Right forelimb (tissue), 1 donor: Measurements from ENCODE around the gene MIS18A.
"Not testable (repeated sequence)": the region's sequence is repeated elsewhere in the genome, so short reads cannot be mapped to it uniquely, and the experiment has no call there.

Source experiments
- DNase-seq: peaks from one replicate; pipeline ENCODE4 v3.0.0-alpha.2; 2018

MIS18A gene

DNA sequence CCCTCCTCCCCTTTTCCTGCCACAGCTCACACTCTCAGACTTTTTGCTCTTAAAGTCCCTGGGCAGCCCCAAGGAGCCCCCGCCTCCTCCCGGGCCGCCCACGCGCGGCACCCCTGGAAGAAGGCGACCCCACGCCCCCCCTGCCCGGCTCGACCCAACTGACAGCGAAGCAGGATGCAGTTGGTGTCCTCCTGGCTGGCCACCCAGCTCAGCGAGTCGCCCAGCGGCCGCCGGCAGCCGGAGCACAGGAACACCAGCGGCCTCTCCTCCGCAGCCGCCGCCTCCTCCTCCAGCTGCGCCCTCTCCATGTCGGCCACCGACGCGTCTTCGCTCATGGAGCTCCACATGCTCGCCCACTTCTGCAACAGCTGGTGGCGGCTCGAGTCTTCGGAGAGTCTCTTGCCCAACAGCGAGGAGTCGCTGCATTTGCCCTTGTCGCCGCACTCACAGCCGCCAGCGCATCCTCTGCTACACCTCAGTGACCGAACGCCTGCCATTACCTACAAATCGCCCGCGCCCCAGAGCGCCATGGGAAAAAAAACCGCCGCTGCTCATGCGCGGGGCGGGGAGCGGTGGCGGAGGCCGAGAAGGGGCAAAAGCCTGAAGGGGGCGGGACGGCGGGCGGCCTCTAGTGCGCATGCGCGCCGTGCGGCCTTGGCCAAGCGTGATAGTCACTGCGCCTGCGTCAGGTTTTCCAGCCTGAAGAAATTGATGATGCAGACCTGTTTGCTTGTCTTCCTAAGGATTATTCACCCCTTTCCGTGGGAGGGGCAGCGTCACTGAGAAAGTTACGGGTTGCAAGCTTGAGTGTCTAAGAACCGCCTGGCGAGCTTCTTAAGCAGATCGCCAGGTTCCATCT lies at the start of gene MIS18A:
TSS of gene MIS18A (minus strand) at position 532 of the 859 bp plus-strand sequence. CDS start at position 497, 35 bp downstream.
- DNase-seq, result peak; percentile 98

GRCh38 chr21:32328595-32328994 lies 49.7 kb upstream of the MIS18A start:
- DNase-seq, result no peak

- DNase-seq, result no peak
Measured at GRCh38 chr21:32325706-32326105, 46.9 kb upstream of the MIS18A start.

DNA sequence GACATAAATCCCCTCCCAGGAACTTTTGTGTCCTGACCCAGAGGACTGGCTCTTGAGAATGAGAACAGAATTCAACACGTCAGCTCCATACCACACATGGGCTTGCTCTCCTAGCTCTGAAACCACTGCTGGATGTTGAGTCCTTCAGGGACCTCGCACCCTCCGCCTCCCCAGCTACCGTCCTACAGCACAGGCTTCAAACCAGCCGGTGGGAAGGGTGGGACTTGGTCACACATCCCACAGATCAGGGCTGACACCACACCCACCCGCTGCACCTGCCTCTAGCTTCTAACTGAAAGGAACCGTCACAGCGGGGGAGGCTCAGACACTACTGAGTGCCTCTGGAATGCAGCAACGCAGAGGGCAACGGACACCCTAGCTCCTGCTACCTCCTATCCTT lies 43.8 kb upstream of the MIS18A start:
- DNase-seq, result no peak

GRCh38 chr21:32322103-32322502 lies 43.3 kb upstream of the MIS18A start:
- DNase-seq, result no peak

DNA sequence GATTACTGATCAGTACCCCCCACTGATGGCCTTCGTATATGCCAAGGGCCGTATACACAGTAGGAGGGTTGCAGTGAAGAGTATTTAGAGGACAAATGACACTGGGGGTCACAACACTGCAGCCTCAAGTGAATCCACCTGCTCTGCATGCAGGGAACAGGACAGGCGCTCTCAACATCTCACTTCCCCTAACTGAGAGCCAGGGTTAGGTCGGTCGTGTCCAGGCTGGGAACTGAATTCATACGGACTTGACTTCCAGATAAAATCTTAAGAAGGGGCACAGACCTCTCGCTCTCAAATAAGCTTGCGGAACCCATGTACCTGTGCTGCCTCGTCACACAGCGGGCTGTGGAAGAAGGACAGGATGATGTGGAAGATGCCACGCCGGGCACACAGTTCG lies 42.6 kb upstream of the MIS18A start:
- no peak for DNase-seq

- DNase-seq, result no peak
Measured at GRCh38 chr21:32320726-32321125, 41.9 kb upstream of the MIS18A start.

- DNase-seq, result no peak
Measured at GRCh38 chr21:32320059-32320458, 41.2 kb upstream of the MIS18A start.

- DNase-seq, result no peak
Measured at GRCh38 chr21:32319012-32319411, 40.2 kb upstream of the MIS18A start.

DNA sequence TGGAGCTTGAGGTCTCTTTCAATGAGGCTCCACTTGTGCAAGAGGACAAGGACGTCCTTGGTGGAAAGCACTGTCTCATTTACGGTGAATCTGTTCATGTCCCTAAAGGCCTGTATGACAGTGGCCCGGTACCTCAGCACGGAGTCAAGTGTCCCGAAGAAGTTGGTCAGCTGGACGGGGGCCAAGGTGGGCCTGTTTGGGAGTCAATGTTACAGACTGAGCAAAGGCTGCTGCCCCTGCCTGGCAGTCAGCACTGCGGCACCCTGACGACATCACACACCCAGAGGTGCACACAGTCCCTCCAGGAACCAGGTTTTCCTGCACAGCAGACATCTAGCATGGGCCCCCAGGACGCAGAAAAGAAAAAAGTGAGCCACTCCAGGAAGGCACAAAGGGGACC lies 38.9 kb upstream of the MIS18A start:
- DNase-seq, result no peak

GRCh38 chr21:32316361-32317215 lies 37.7 kb upstream of the MIS18A start:
- no peak for DNase-seq

DNA sequence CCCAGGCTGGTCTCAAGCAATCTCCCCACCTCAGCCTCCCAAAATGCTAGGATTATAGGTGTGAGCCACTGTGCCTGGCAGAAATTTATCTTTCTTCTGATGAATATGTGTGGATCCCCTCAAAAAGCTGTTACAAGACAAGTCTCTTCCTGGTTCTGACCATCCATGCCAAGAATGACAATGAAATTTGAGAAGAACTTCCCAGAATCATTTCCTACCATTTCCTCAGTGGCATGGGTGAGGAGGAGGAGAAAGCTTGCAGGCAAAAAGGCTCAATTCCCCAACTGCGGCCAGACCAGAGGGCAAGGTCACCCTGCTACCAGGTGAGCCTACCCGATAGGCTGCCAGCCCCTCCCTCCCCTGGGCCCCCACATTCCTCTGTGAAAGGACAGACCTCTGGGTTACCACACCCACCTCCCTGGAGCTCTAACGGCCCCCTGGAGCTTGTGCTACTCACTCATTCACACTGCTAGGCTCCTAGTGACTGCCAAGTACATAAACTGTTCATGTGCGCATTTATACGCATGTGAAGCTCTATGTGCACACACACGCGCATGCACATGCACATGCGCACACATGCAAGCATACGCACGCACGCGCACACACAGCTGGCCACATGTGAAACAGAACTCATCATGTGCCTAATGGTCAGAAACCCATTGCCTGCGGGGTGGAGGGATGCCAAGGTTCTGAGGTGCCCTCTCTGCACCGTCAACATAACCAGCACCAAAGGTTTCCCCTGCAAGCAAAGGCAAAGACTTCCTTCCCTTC lies 36.8 kb upstream of the MIS18A start:
- no peak for DNase-seq

GRCh38 chr21:32314806-32315205 lies 36.0 kb upstream of the MIS18A start:
- DNase-seq, result no peak

DNA sequence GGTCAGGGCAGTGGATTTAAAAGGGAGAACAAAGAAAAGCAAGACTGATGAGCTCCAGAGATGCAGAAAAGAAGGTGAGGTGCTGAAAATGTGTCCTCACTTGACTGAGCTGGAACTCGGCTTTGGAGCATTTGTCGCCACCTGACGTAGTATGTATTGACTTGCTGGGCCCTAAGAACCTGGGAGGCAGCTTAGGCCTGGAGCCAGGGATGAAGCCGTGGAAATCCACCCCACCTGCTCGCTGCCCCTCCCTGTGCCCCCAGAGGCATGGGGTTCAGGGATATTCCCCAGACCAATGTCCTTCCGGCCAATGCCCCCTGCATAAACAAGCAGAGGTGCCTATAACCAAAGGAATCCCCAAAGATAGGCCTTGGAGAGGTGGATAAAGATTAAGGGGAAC lies 34.1 kb upstream of the MIS18A start:
- no peak for DNase-seq

GRCh38 chr21:32312326-32312725 lies 33.5 kb upstream of the MIS18A start:
- DNase-seq, result no peak

- DNase-seq, result no peak
Measured at GRCh38 chr21:32311621-32312020, 32.8 kb upstream of the MIS18A start.

DNA sequence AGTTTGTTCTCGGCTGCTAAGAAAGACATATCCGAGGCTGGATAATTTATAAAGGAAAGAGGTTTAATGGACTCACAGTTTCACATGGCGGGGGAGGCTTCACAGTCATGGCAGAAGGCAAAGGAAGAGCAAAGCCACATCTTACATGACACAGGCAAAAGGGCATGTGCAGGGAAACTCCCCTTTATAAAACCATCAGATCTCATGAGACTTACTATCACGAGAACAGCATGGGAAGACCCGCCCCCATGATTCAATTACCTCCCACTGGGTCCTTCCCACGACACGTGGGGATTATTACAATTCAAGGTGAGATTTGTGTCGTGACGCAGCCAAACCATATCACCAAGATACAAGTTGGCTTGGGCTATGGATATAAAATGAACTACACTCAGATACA lies 32.1 kb upstream of the MIS18A start:
- DNase-seq, result not testable (repeated sequence)

DNA sequence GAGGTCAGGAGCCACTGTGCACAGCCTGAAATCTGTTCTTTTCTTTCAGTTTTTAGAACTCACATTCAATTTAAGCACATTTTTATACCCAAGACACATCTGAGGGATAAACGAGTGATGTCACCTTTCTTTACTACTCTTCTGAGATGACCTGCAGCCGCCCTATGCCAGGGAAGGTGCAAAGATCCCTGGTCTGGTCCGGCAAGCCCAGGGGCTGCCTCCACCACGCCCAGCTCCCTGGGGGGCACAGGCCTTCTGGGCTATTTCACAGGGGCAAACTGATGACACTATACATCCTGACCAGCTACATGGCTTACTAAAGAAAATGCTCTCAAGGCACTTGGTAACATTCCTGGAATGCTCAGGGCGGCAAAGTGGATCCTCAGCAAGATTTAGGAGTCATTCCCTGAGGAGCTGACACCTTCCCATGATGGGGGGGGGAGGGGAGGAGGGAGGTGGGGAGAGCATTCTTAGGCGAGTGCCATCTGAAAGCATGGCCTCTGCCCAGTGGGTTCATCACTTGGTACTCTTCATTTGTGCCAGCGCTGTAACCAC lies 31.1 kb upstream of the MIS18A start:
- no peak for DNase-seq

GRCh38 chr21:32308696-32309095 lies 29.8 kb upstream of the MIS18A start:
- DNase-seq, result no peak

DNA sequence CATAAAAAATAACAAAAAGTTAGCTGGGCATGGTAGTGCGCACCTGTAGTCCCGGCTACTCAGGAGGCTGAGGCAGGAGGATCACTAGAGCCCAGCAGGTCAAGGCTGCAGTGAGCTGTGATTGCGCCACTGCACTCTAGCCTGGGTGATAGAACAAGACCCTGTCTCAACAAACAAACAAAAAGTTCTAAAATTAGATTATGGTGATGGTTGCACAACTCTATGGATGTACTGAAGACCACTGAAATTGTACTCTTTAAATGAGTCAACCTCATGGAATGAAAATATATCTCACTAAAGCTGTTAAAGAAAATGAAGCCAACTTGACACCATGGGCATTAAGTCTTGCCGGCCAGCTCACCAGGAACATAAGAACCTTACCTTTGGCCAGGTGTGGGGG lies 28.9 kb upstream of the MIS18A start:
- DNase-seq, result no peak

DNA sequence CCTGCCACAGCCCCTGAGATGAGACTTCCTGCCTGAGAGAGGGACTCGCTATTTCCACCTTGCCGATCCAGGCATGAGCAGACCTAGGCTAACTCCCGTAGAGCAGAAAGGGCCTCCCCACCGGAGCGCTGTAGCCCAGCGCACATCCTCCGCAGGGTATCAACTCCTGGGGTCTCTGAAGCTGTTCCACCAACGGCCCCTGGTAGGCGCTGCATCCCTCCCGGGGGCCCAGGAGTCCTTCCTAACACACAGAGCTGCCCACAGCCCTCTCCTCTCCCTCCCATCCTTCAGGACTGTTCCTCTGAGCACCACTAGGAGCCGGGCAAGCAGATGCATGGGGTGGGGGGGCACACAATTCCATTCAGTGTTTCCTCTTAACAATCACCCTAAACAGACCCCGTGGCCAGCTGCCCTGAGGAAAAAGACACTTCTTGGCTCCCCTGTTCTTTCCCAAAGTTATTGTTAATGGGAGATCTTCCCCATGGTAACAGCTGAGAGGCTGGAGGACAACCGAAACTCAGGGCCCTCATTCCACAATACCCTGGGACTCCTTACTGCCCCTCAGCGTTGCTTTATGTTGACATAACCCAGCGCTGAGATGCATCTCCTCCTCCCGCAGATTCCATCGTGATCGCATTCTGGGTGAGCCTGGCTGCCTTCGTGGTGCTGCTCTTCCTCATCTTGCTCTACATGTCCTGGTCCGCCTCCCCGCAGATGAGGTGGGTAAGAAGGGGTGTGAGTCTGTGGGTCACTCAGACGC lies 27.4 kb upstream of the MIS18A start:
- no peak for DNase-seq

DNA sequence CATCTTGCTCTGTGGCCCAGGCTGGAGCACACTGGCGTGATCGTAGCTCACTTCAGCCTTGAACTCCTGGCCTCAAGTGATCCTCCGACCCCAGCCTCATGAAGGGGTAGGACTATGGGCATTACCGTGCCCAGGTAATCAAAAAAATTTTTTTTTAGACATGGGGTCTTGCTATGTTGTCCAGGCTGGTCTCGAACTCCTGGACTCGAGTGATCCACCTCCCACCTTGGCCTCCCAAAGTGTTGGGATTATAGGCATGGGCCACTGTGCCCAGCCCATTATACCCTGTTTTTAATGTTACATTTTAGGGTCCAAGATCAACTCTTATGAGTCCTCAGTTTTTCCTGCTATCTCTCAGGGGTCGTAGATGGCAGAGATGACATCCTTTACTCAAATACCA lies 26.1 kb upstream of the MIS18A start:
- no peak for DNase-seq
